IMR-90 (cell line): ENCODE data around the gene ASNSD1. TPM values are rescaled to one million over a fixed set of nuclear protein-coding genes. Genes with fewer than 3 reads are reported as not detected.

Source experiments
- ATAC-seq: fragments of 200-7000 bp; cut with Tn5 transposase; 2 replicates; pipeline ENCODE4 v1.9.1; 2020; ENCODE audit warnings: low read depth, mild to moderate bottlenecking, moderate library complexity
- BruUV-seq: library from RNA; stranded (reverse); fragments of 400-500 nt; replicated peaks from 2 replicates; lab custom pipeline; 2021; lab: Mats Ljungman, UMichigan
- CTCF ChIA-PET: fragments of 300-600 bp; formaldehyde crosslinking; extraction: SDS; loops from one replicate; lab custom pipeline; 2021; ENCODE audit warnings: antibody characterized with exemption; lab: Yijun Ruan, JAX
- POLR2A ChIA-PET: fragments of 300-600 bp; sonication (Branson Sonifier 250); formaldehyde crosslinking; loops from one replicate; lab custom pipeline; 2022; ENCODE audit warnings: antibody characterized with exemption; ENCODE audit not compliant: unreplicated experiment; lab: Charles Lee
- DNase-seq: peaks from one replicate; pipeline ENCODE4 v3.0.0; 2013
- H2AFZ ChIP-seq: replicated peaks from 2 replicates; pipeline ENCODE3; 2013; ENCODE audit warnings: low read length, mild to moderate bottlenecking; ENCODE audit not compliant: poor library complexity
- H2AK5ac ChIP-seq: 2 replicates; pipeline ENCODE4 v1.6.1; 2013; ENCODE audit warnings: low read depth, low read length, inconsistent platforms
- H2AK9ac ChIP-seq: replicated peaks from 2 replicates; pipeline ENCODE3; 2013; ENCODE audit warnings: mild to moderate bottlenecking, low read depth, low read length, moderate library complexity; ENCODE audit not compliant: poor library complexity
- H2BK120ac ChIP-seq: 2 replicates; pipeline ENCODE4 v1.6.1; 2013; ENCODE audit warnings: low read depth, low read length, inconsistent platforms
- H2BK15ac ChIP-seq: 3 replicates; pipeline ENCODE4 v1.6.1; 2013; ENCODE audit warnings: low read depth, low read length, inconsistent platforms
- H2BK20ac ChIP-seq: 2 replicates; pipeline ENCODE4 v1.6.1; 2013; ENCODE audit warnings: low read depth, mild to moderate bottlenecking, inconsistent platforms, low read length, moderate library complexity
- H2BK5ac ChIP-seq: 2 replicates; pipeline ENCODE4 v1.6.1; 2013; ENCODE audit warnings: mild to moderate bottlenecking, low read depth, low read length, inconsistent platforms; ENCODE audit not compliant: poor library complexity, severe bottlenecking
- H3K14ac ChIP-seq: replicated peaks from 2 replicates; pipeline ENCODE4 v1.6.1; 2013; ENCODE audit warnings: low read depth, low read length, inconsistent platforms
- H3K18ac ChIP-seq: 2 replicates; pipeline ENCODE4 v1.6.1; 2013; ENCODE audit warnings: low read depth, low read length, control low read depth
- H3K23ac ChIP-seq: 2 replicates; pipeline ENCODE4 v1.6.1; 2013; ENCODE audit warnings: low read depth, low read length, inconsistent platforms
- H3K27ac ChIP-seq: 2 replicates; pipeline ENCODE4 v1.5.1; 2013; ENCODE audit warnings: mild to moderate bottlenecking, control low read depth, low read length; ENCODE audit not compliant: insufficient read depth
- H3K27me3 ChIP-seq: 2 replicates; pipeline ENCODE4 v1.6.1; 2013; ENCODE audit warnings: low read length; ENCODE audit not compliant: control insufficient read depth, insufficient read depth
- H3K36me3 ChIP-seq: 2 replicates; pipeline ENCODE4 v1.6.1; 2013; ENCODE audit warnings: low read length, mixed read lengths; ENCODE audit not compliant: control insufficient read depth, insufficient read depth
- H3K4ac ChIP-seq: 2 replicates; pipeline ENCODE4 v1.6.1; 2013; ENCODE audit warnings: low read depth, low read length, inconsistent platforms
- H3K4me1 ChIP-seq: 2 replicates; pipeline ENCODE4 v1.6.1; 2013; ENCODE audit warnings: low read length, mixed read lengths; ENCODE audit not compliant: control insufficient read depth, insufficient read depth
- H3K4me2 ChIP-seq: 2 replicates; pipeline ENCODE4 v1.6.1; 2013; ENCODE audit warnings: low read depth, mild to moderate bottlenecking, control low read depth, low read length, moderate library complexity
- H3K4me3 ChIP-seq: 2 replicates; pipeline ENCODE4 v1.5.1; 2013; ENCODE audit warnings: low read depth, mild to moderate bottlenecking, control low read depth, low read length, moderate library complexity; ENCODE audit not compliant: insufficient read depth
- H3K56ac ChIP-seq: 2 replicates; pipeline ENCODE4 v1.6.1; 2013; ENCODE audit warnings: low read length, inconsistent platforms; ENCODE audit not compliant: insufficient read depth; ENCODE audit errors: extremely low read depth
- H3K79me1 ChIP-seq, 2 experiments: 2 replicates each; pipeline ENCODE4 v1.6.1; 2013; ENCODE audit warnings: low read length in 2 of 2, inconsistent platforms in 1 of 2, low read depth in 1 of 2
- H3K9ac ChIP-seq: 2 replicates; pipeline ENCODE4 v1.6.1; 2013; ENCODE audit warnings: low read depth, low read length, control low read depth
- H3K9me1 ChIP-seq: 2 replicates; pipeline ENCODE4 v1.6.1; 2013; ENCODE audit warnings: low read length, inconsistent platforms; ENCODE audit not compliant: insufficient read depth
- H3K9me3 ChIP-seq: 2 replicates; pipeline ENCODE4 v1.6.1; 2013; ENCODE audit warnings: low read length; ENCODE audit not compliant: control insufficient read depth, insufficient read depth
- H4K20me1 ChIP-seq: 2 replicates; pipeline ENCODE4 v1.6.1; 2013; ENCODE audit warnings: low read length, inconsistent platforms; ENCODE audit not compliant: insufficient read depth
- H4K5ac ChIP-seq: 2 replicates; pipeline ENCODE4 v1.6.1; 2013; ENCODE audit warnings: mild to moderate bottlenecking, low read depth, low read length, control low read depth
- H4K8ac ChIP-seq, 2 experiments: 2 replicates each; pipeline ENCODE4 v1.6.1; 2013; ENCODE audit warnings: low read depth in 2 of 2, low read length in 2 of 2, control low read depth in 1 of 2, inconsistent platforms in 1 of 2
- H4K91ac ChIP-seq: 2 replicates; pipeline ENCODE4 v1.6.1; 2013; ENCODE audit warnings: low read depth, low read length, inconsistent platforms; ENCODE audit not compliant: insufficient read depth
- BHLHE40 ChIP-seq: fragments of 150-350 bp; IDR thresholded peaks from 2 replicates; pipeline ENCODE4 v1.6.1; 2016; ENCODE audit warnings: mild to moderate bottlenecking, low read depth, low read length
- CEBPB ChIP-seq: IDR thresholded peaks from 2 replicates; pipeline ENCODE4 v1.6.1; 2012; ENCODE audit warnings: low read depth, low read length, improper control_type of control experiment
- FOS ChIP-seq: fragments of 150-350 bp; IDR thresholded peaks from 2 replicates; pipeline ENCODE4 v1.6.1; 2016; ENCODE audit warnings: low read depth, low read length
- MAFK ChIP-seq: IDR thresholded peaks from 2 replicates; pipeline ENCODE4 v1.6.1; 2012; ENCODE audit warnings: low read depth, low read length, improper control_type of control experiment
- MAZ ChIP-seq: IDR thresholded peaks from 2 replicates; pipeline ENCODE4 v1.6.1; 2012; ENCODE audit warnings: low read depth, mild to moderate bottlenecking, low read length, improper control_type of control experiment, moderate library complexity, borderline replicate concordance
- MXI1 ChIP-seq: IDR thresholded peaks from 2 replicates; pipeline ENCODE4 v1.6.1; 2012; ENCODE audit warnings: low read depth, mild to moderate bottlenecking, low read length, moderate library complexity, borderline replicate concordance
- POLR2A ChIP-seq: IDR thresholded peaks from 2 replicates; pipeline ENCODE4 v1.6.1; 2012; ENCODE audit warnings: mild to moderate bottlenecking, low read depth, low read length
- RCOR1 ChIP-seq: IDR thresholded peaks from 2 replicates; pipeline ENCODE4 v1.6.1; 2012; ENCODE audit warnings: mild to moderate bottlenecking, low read length, improper control_type of control experiment; ENCODE audit not compliant: insufficient replicate concordance
- RFX5 ChIP-seq: IDR thresholded peaks from 2 replicates; pipeline ENCODE4 v1.8.0; 2012; ENCODE audit warnings: low read depth, mild to moderate bottlenecking, low read length, moderate library complexity
- SMC3 ChIP-seq: fragments of 150-350 bp; IDR thresholded peaks from 2 replicates; pipeline ENCODE4 v1.6.1; 2016; ENCODE audit warnings: low read depth, mild to moderate bottlenecking, antibody characterized with exemption, low read length, moderate library complexity
- USF2 ChIP-seq: fragments of 150-350 bp; IDR thresholded peaks from 2 replicates; pipeline ENCODE4 v1.6.1; 2017; ENCODE audit warnings: mild to moderate bottlenecking, antibody characterized with exemption, low read length, low read depth
- WGBS, 2 experiments: methylation state at CpG; one replicate each; pipeline versions ENCODE4 v1.1.5 to v1.1.7; 2013; ENCODE audit warnings: missing lambda C conversion rate in 2 of 2; ENCODE audit not compliant: insufficient read length in 1 of 2; ENCODE audit errors: extremely low coverage in 2 of 2; 5-methylcytosine and 5-hydroxymethylcytosine counted together
- dilution Hi-C: fragments of 300-500 bp; cut with HindIII; formaldehyde crosslinking; loops from one replicate; pipeline ENCODE4 v1.14.3; 2018; ENCODE audit warnings: low sequenced_read_pairs; ENCODE audit not compliant: unreplicated experiment
- in situ Hi-C: fragments of 300-500 bp; cut with MboI; formaldehyde crosslinking; loops from 3 replicates; pipeline ENCODE4 v1.14.3; 2019; ENCODE audit warnings: low sequenced_read_pairs, inconsistent platforms, mixed read lengths
- intact Hi-C: fragments of 100-400 bp; cut with micrococcal nuclease; formaldehyde crosslinking; loops from 2 replicates; pipeline ENCODE4 v1.10.0; 2022
- polyA plus RNA-seq, 3 experiments: library from polyadenylated mRNA; depleted of rRNA; stranded (reverse); fragments of >200 nt; gene quantifications; 2 replicates each; pipeline ENCODE4 v1.2.3, GENCODE V29; 2012; ENCODE audit warnings: low replicate concordance in 1 of 3
- total RNA-seq: library from RNA; depleted of rRNA; stranded (reverse); fragments of >200 nt; gene quantifications from 2 replicates; pipeline ENCODE4 v1.2.3, GENCODE V29; 2012

The ASNSD1 gene
- total and polyA plus RNA-seq, 2 of the 4 experiments (the other 2 are of a cell fraction): 29.1 to 35.7 TPM

GRCh38 chr2:189628817-189629530 lies 32.3 kb upstream of the ASNSD1 start:
- peak overlapping the region; percentile 12; the same call in 1 of the 2 replicates for H3K4ac ChIP-seq
- no peak overlapping the region for H3K56ac ChIP-seq
- H3K9ac ChIP-seq: no peak overlapping the region
- intact Hi-C loops: loop anchor here (5.0 kb wide), 1 partner anchor 152 kb away; no protein-coding TSS in a partner anchor
- CTCF ChIA-PET: interaction anchor here (0.6 to 1.0 kb wide), 8 partner anchors 9 to 160 kb away, joined by 3 to 4 read pairs (median 4); no protein-coding TSS in a partner anchor
- peak overlapping the region; percentile 73 for H3K18ac ChIP-seq
- TF ChIP-seq FOS: no peak
- no peak for TF ChIP-seq MAZ
- TF ChIP-seq SMC3: no peak
- TF ChIP-seq BHLHE40: no peak
- no peak for TF ChIP-seq CEBPB
- TF ChIP-seq MAFK: no peak
- no peak for TF ChIP-seq RFX5
- TF ChIP-seq MXI1: no peak
- no peak for TF ChIP-seq USF2
- TF ChIP-seq POLR2A: no peak
- no peak for TF ChIP-seq RCOR1
- H3K36me3 ChIP-seq: no peaks in the 10 kb centered on the region
- BruUV-seq: no TSS peak
- H4K8ac ChIP-seq: peak overlapping the region; percentile 11 to 79; a peak in 3 of 4 replicates
- H3K9me3 ChIP-seq: no peaks in the 10 kb centered on the region
- no peak overlapping the region for H3K27ac ChIP-seq
- ATAC-seq: peak; percentile 36
- H3K4me2 ChIP-seq: no peak overlapping the region; the same call in 1 of the 2 replicates
- peak overlapping the region; percentile 48; the same call in 1 of the 3 replicates for H2BK15ac ChIP-seq
- H4K20me1 ChIP-seq: no peaks in the 10 kb centered on the region
- H2BK5ac ChIP-seq: peak overlapping the region; percentile 31
- H3K9me1 ChIP-seq: peaks cover 3% of the 10 kb centered on the region
- 95% methylated on average over 4 of the region's 9 CpGs; no CpG with 5 or more reads in 1 of the 2 experiments for WGBS, 2 experiments
- no peak overlapping the region for H2AFZ ChIP-seq
- H2AK5ac ChIP-seq: 0 out of 2 replicates have a peak overlapping the region, but pooled peaks have one; percentile 27
- no peak overlapping the region for H3K23ac ChIP-seq
- no peaks in the 10 kb centered on the region for H3K79me1 ChIP-seq
- peaks cover 8% of the 10 kb centered on the region for H3K4me1 ChIP-seq
- no peak overlapping the region; the same call in 1 of the 2 replicates for H4K91ac ChIP-seq
- peak overlapping the region; percentile 67; the same call in 1 of the 2 replicates for H2BK120ac ChIP-seq
- DNase-seq: no peak
- in situ Hi-C loops: no loop called here
- peak overlapping the region; percentile 55; the same call in 1 of the 2 replicates for H2BK20ac ChIP-seq
- POLR2A ChIA-PET: interaction anchor here (1.2 kb wide), 1 partner anchor 16 kb away, joined by 4 read pairs; no protein-coding TSS in a partner anchor
- peak overlapping the region; percentile 71 for H4K5ac ChIP-seq
- H3K14ac ChIP-seq: peak overlapping the region; percentile 54; the same call in 1 of the 2 replicates
- no peaks in the 10 kb centered on the region for H3K27me3 ChIP-seq
- no peak overlapping the region for H3K4me3 ChIP-seq
- dilution Hi-C loops: no loop called here
- H2AK9ac ChIP-seq: no peak overlapping the region
